ENCODE measurements around the gene S1PR4. TPM values are rescaled to one million over a fixed set of nuclear protein-coding genes. Genes with fewer than 3 reads are reported as not detected.
"Not testable (repeated sequence)": the region's sequence is repeated elsewhere in the genome, so short reads cannot be mapped to it uniquely, and the experiment has no call there.

The S1PR4 gene
- polyA plus RNA-seq, 4 donors: 0.46 to 5.1 (median 2.4) TPM; not detected in 1

- no peak for FAIRE-seq
- Histone ChIP-seq H3K27me3 (ENCODE audit: control insufficient read depth in 3 of 3, insufficient read depth in 3 of 3, low read length in 3 of 3) (no peaks in the 10 kb centered on the region), H3K4me3 (ENCODE audit: low read depth in 1 of 3, low read length in 3 of 3) (no peak overlapping the region), H3K27ac (ENCODE audit: low read depth in 1 of 3, low read length in 2 of 3) (peak overlapping the region; percentile 77 to 99 (median 96)), H3K9me3 (ENCODE audit: control insufficient read depth in 2 of 2, insufficient read depth in 1 of 2, low read depth in 1 of 2, low read length in 1 of 2) (no peaks in the 10 kb centered on the region), H3K4me1 (ENCODE audit: control insufficient read depth in 3 of 3, insufficient read depth in 2 of 3, low read depth in 1 of 3, low read length in 2 of 3) (peaks cover 2 to 34% (median 2%) of the 10 kb centered on the region in 3 donors), H3K36me3 (ENCODE audit: control insufficient read depth in 3 of 3, insufficient read depth in 2 of 3, low read depth in 1 of 3, low read length in 3 of 3) (peaks cover 4 to 73% (median 6%) of the 10 kb centered on the region in 3 donors)
- 36 to 79% (median 45%) methylated on average over 24 to 28 of the region's 28 CpGs for WGBS, 3 donors
- DNase-seq: peak in 1 of 2 donors; percentile 75
Observed at GRCh38 chr19:3189702-3190469, 11.3 kb downstream of the S1PR4 start.

DNA sequence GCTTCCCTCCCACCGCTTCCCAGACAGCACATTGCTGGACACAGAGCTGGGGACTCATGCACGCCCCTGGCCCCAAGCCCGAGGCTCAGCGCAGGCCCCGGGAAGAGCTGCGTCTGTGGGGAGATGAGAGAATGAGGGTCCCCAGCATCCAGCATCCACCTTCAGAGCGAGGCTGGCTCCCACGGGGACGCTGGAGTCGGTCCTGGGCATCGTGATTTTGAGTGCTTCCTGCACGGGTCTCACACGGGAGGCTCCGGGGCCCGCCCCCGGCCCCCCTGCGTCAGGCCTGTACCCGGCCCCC lies 11.9 kb downstream of the S1PR4 start:
- no peak for FAIRE-seq
- H3K27me3 ChIP-seq (ENCODE audit: control insufficient read depth in 3 of 3, insufficient read depth in 3 of 3, low read length in 3 of 3): no peaks in the 10 kb centered on the region
- H3K9me3 ChIP-seq (ENCODE audit: control insufficient read depth in 2 of 2, insufficient read depth in 1 of 2, low read depth in 1 of 2, low read length in 1 of 2): no peaks in the 10 kb centered on the region
- no peak overlapping the region for H3K27ac ChIP-seq (ENCODE audit: low read depth in 1 of 3, low read length in 2 of 3)
- H3K4me1 ChIP-seq (ENCODE audit: control insufficient read depth in 3 of 3, insufficient read depth in 2 of 3, low read depth in 1 of 3, low read length in 2 of 3): peaks cover 2 to 33% (median 2%) of the 10 kb centered on the region in 3 donors
- no peak for DNase-seq
- H3K36me3 ChIP-seq (ENCODE audit: control insufficient read depth in 3 of 3, insufficient read depth in 2 of 3, low read depth in 1 of 3, low read length in 3 of 3): peaks cover 4 to 75% (median 6%) of the 10 kb centered on the region in 3 donors
- WGBS, 3 donors: 91 to 95% (median 94%) methylated on average over 13 to 18 of the region's 18 CpGs
- no peak overlapping the region for H3K4me3 ChIP-seq (ENCODE audit: low read depth in 1 of 3, low read length in 3 of 3)

DNA sequence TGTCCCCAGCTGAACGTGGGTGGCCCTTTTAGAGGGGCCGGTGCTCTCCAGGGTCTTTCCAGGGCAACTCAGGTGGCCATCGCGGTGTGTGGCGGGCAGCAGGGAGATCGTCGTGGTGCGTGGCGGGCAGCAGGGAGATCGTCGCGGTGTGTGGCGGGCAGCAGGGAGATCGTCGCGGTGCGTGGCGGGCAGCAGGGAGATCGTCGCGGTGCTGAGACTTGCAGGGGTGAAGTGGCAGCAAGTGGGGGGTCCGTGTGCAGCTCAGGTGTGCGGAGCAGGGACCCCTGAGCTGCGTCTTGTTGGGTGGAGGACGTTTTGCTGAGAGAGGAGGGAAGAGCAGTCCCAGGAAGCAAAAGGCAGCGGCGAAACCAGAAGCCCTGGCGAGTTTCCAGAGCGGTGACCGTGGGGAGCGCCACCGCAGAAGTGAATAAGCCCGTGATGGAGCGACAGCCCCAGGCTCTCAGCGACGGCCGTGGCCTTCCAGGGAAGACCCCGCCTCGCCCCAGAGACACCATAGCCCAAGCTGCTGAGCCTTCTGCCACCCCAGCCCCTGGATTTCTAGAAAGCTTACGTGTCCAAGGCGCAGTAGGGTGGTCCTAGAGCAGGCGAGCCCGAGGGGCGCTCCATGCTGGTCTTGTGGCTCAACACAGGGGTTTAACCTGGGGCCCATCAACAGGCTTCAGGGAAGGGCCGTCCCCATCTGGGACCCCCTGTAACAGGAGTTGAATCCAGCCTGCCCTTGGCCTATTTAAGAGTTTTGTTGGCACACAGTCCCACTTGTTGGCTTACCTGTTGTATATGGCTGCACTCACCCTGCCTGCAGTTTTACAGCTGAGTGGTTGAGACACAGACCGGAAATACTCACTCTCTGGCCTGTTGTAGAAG lies 12.6 kb downstream of the S1PR4 start:
- peaks cover 4 to 83% (median 6%) of the 10 kb centered on the region in 3 donors for H3K36me3 ChIP-seq (ENCODE audit: control insufficient read depth in 3 of 3, insufficient read depth in 2 of 3, low read depth in 1 of 3, low read length in 3 of 3)
- no peaks in the 10 kb centered on the region for H3K9me3 ChIP-seq (ENCODE audit: control insufficient read depth in 2 of 2, insufficient read depth in 1 of 2, low read depth in 1 of 2, low read length in 1 of 2)
- FAIRE-seq (no peak), DNase-seq (no peak)
- no peak overlapping the region for H3K4me3 ChIP-seq (ENCODE audit: low read depth in 1 of 3, low read length in 3 of 3)
- H3K27ac ChIP-seq (ENCODE audit: low read depth in 1 of 3, low read length in 2 of 3): no peak overlapping the region
- H3K27me3 ChIP-seq (ENCODE audit: control insufficient read depth in 3 of 3, insufficient read depth in 3 of 3, low read length in 3 of 3): no peaks in the 10 kb centered on the region
- 92 to 94% (median 92%) methylated on average over 44 to 46 of the region's 46 CpGs for WGBS, 3 donors
- H3K4me1 ChIP-seq (ENCODE audit: control insufficient read depth in 3 of 3, insufficient read depth in 2 of 3, low read depth in 1 of 3, low read length in 2 of 3): peaks cover 2 to 33% (median 2%) of the 10 kb centered on the region in 3 donors

DNA sequence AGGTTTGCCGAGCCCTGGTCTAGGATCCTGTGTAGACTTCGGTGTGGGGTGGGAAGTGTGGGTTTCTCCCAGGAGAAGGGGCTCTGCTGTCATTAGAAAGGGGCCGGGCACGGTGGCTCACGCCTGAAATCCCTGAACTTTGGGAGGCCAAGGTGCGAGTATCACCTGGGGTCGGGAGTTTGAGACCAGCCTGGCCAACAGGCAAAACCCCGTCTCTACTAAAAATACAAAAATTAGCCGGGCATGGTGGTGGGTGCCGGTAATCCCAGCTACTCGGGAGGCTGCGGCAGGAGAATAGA lies 13.2 kb downstream of the S1PR4 start:
- H3K4me3 ChIP-seq (ENCODE audit: low read depth in 1 of 3, low read length in 3 of 3); H3K27ac ChIP-seq (ENCODE audit: low read depth in 1 of 3, low read length in 2 of 3); FAIRE-seq; H3K27me3 ChIP-seq (ENCODE audit: control insufficient read depth in 3 of 3, insufficient read depth in 3 of 3, low read length in 3 of 3); H3K9me3 ChIP-seq (ENCODE audit: control insufficient read depth in 2 of 2, insufficient read depth in 1 of 2, low read depth in 1 of 2, low read length in 1 of 2); DNase-seq: not testable (repeated sequence)
- peaks cover 4 to 89% (median 6%) of the 10 kb centered on the region in 3 donors for H3K36me3 ChIP-seq (ENCODE audit: control insufficient read depth in 3 of 3, insufficient read depth in 2 of 3, low read depth in 1 of 3, low read length in 3 of 3)
- H3K4me1 ChIP-seq (ENCODE audit: control insufficient read depth in 3 of 3, insufficient read depth in 2 of 3, low read depth in 1 of 3, low read length in 2 of 3): peaks cover 2 to 31% (median 2%) of the 10 kb centered on the region in 3 donors
- WGBS, 3 donors: 86 to 94% (median 92%) methylated on average over 12 of the region's 12 CpGs

DNA sequence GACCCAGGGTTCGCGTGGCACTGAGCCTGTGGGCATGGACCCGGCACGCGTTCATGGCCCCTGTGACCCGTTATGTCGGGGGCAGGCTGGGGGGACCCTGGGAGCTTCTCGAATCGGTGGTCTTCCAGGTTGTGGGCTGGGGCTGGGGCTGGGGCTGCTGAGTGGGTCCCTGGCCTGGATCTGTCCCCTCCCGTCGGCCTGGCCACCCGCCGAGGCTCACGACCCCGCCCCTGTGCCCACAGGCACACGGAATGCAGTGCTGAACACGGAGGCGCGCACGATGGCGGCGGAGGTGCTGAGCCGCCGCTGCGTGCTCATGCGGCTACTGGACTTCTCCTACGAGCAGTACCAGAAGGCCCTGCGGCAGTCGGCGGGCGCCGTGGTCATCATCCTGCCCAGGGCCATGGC lies 13.7 kb downstream of the S1PR4 start:
- no peak overlapping the region for H3K4me3 ChIP-seq (ENCODE audit: low read depth in 1 of 3, low read length in 3 of 3)
- H3K9me3 ChIP-seq (ENCODE audit: control insufficient read depth in 2 of 2, insufficient read depth in 1 of 2, low read depth in 1 of 2, low read length in 1 of 2): no peaks in the 10 kb centered on the region
- H3K36me3 ChIP-seq (ENCODE audit: control insufficient read depth in 3 of 3, insufficient read depth in 2 of 3, low read depth in 1 of 3, low read length in 3 of 3): peaks cover 4 to 90% (median 6%) of the 10 kb centered on the region in 3 donors
- no peak overlapping the region for H3K27ac ChIP-seq (ENCODE audit: low read depth in 1 of 3, low read length in 2 of 3)
- peaks cover 0 to 27% (median 2%) of the 10 kb centered on the region in 3 donors for H3K4me1 ChIP-seq (ENCODE audit: control insufficient read depth in 3 of 3, insufficient read depth in 2 of 3, low read depth in 1 of 3, low read length in 2 of 3)
- FAIRE-seq (no peak), DNase-seq (no peak)
- no peaks in the 10 kb centered on the region for H3K27me3 ChIP-seq (ENCODE audit: control insufficient read depth in 3 of 3, insufficient read depth in 3 of 3, low read length in 3 of 3)
- 93 to 96% (median 94%) methylated on average over 28 to 32 of the region's 32 CpGs for WGBS, 3 donors

DNA sequence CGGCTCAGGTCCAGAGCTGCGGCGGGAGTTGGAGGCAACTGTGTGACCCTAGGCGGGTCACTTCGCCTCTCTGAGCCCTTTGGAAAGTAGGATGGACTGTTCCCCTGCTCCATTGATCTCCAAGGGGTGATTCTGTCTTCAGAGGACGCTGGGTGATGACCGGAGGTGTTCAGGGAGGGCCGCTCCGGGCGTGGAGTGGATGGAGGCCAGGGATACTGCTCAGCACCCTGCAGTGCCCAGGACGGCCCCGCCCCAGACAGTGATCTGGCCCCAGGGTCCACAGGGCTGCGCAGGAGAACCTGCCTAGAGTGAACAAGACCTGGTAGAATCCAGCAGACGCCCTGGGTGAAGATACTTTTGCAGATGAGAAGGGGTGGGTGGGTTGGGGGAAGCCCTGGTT lies 14.1 kb downstream of the S1PR4 start:
- no peak for DNase-seq
- 88 to 93% (median 90%) methylated on average over 13 to 14 of the region's 14 CpGs for WGBS, 3 donors
- FAIRE-seq: no peak

DNA sequence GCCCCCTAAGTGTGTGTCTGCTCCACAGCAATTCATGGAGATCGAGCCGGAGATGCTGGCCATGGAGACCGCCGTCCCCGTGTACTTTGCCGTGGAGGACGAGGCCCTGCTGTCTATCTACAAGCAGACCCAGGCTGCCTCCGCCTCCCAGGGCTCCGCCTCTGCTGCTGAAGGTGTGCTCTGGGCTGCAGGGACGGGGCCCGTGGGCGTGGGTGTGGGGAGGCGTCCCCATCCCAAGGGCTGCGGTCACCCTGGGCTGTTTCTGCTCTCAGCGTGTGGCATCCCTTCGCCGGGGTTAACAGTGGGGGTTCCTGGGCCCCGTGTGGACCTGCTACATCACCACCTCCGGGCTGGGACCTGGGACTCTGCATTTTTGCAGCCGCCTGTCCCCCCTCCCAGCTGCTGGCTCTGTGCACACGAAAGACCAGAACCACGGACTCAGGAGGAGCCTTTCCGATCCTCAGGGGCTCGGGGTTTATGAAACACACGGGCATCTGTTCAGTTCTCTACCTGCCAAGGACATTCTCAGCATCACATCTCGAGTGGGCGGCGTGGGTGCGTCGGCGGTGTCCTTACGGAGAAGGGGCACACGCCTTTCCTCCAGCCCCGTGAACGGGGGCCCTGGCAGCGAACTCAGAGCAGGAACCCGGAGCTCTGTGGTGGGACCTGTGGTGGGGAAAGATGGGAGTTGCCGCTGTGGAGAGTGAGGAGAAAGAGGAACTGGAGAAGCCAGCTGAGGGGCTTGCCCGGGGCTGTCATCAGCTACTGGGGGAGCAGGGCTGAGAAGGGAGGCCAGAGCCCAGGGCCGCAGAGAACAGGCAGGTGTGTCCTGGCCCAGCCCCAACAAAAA lies 14.9 kb downstream of the S1PR4 start:
- Histone ChIP-seq H3K4me3 (ENCODE audit: low read depth in 1 of 3, low read length in 3 of 3) (no peak overlapping the region), H3K9me3 (ENCODE audit: control insufficient read depth in 2 of 2, insufficient read depth in 1 of 2, low read depth in 1 of 2, low read length in 1 of 2) (no peaks in the 10 kb centered on the region), H3K27me3 (ENCODE audit: control insufficient read depth in 3 of 3, insufficient read depth in 3 of 3, low read length in 3 of 3) (no peaks in the 10 kb centered on the region), H3K27ac (ENCODE audit: low read depth in 1 of 3, low read length in 2 of 3) (no peak overlapping the region), H3K4me1 (ENCODE audit: control insufficient read depth in 3 of 3, insufficient read depth in 2 of 3, low read depth in 1 of 3, low read length in 2 of 3) (peaks cover 0 to 14% (median 0%) of the 10 kb centered on the region in 3 donors), H3K36me3 (ENCODE audit: control insufficient read depth in 3 of 3, insufficient read depth in 2 of 3, low read depth in 1 of 3, low read length in 3 of 3) (peaks cover 4 to 86% (median 7%) of the 10 kb centered on the region in 3 donors)
- DNase-seq (no peak), FAIRE-seq (no peak)
- WGBS, 3 donors: 87 to 92% (median 88%) methylated on average over 36 to 40 of the region's 40 CpGs

More for the DNA sequence above, 14.1 kb downstream of the S1PR4 start:
- no peaks in the 10 kb centered on the region for H3K27me3 ChIP-seq (ENCODE audit: control insufficient read depth in 3 of 3, insufficient read depth in 3 of 3, low read length in 3 of 3)
- H3K27ac ChIP-seq (ENCODE audit: low read depth in 1 of 3, low read length in 2 of 3): no peak overlapping the region
- peaks cover 4 to 88% (median 6%) of the 10 kb centered on the region in 3 donors for H3K36me3 ChIP-seq (ENCODE audit: control insufficient read depth in 3 of 3, insufficient read depth in 2 of 3, low read depth in 1 of 3, low read length in 3 of 3)
- no peaks in the 10 kb centered on the region for H3K9me3 ChIP-seq (ENCODE audit: control insufficient read depth in 2 of 2, insufficient read depth in 1 of 2, low read depth in 1 of 2, low read length in 1 of 2)
- H3K4me1 ChIP-seq (ENCODE audit: control insufficient read depth in 3 of 3, insufficient read depth in 2 of 3, low read depth in 1 of 3, low read length in 2 of 3): peaks cover 0 to 22% (median 0%) of the 10 kb centered on the region in 3 donors
- H3K4me3 ChIP-seq (ENCODE audit: low read depth in 1 of 3, low read length in 3 of 3): no peak overlapping the region

Measured in small intestine (tissue), 7 donors.